Sigmoid colon (tissue), 4 donors: ENCODE results near the gene LINC00305.

Source experiments
- CTCF ChIP-seq, 4 experiments: fragments of 450-650 bp in 3 of 4; fragments of 200-600 bp in 1 of 4; IDR thresholded peaks; one replicate each; pipeline ENCODE4 v1.5.1; 2016 to 2019; ENCODE audit warnings: antibody characterized with exemption in 4 of 4, mild to moderate bottlenecking in 3 of 4, moderate library complexity in 2 of 4
- EP300 ChIP-seq, 4 donors: sonication (generic); formaldehyde crosslinking; IDR thresholded peaks; one replicate each; pipeline ENCODE4 v1.6.1; 2017; ENCODE audit warnings: antibody characterized with exemption in 4 of 4

GRCh38 chr18:64171576-64171975, 22.7 kb upstream of the LINC00305 start:
- TF ChIP-seq EP300 (IDR thresholded peaks at IDR 0.05) (no peak), CTCF (IDR thresholded peaks at IDR 0.05) (no peak)
